Glomerular visceral epithelial cell (primary cell): ENCODE results near the gene SLC17A5.
"Not testable (repeated sequence)": the region's sequence is repeated elsewhere in the genome, so short reads cannot be mapped to it uniquely, and the experiment has no call there.

ENCODE experiments used
- DNase-seq: peaks from one replicate; pipeline ENCODE4 v3.0.0-alpha.2; 2016; ENCODE audit errors: extremely low spot score

The SLC17A5 gene

GRCh38 chr6:73565767-73566485 is 87.9 kb downstream of the SLC17A5 start:
- DNase-seq, result peak; percentile 44

GRCh38 chr6:73564578-73565345 is 89.0 kb downstream of the SLC17A5 start:
- no peak for DNase-seq

GRCh38 chr6:73562558-73562957 is 91.2 kb downstream of the SLC17A5 start:
- no peak for DNase-seq

GRCh38 chr6:73560853-73561407 is 92.9 kb downstream of the SLC17A5 start:
- no peak for DNase-seq

- no peak for DNase-seq
Measured at GRCh38 chr6:73560182-73560732, 93.5 kb downstream of the SLC17A5 start.

GRCh38 chr6:73559399-73559794 is 94.4 kb downstream of the SLC17A5 start:
- not testable (repeated sequence) for DNase-seq

- no peak for DNase-seq
Measured at GRCh38 chr6:73558624-73559398, 95.0 kb downstream of the SLC17A5 start.

GRCh38 chr6:73556836-73557235 is 97.0 kb downstream of the SLC17A5 start:
- DNase-seq, result no peak

- not testable (repeated sequence) for DNase-seq
Measured at GRCh38 chr6:73555380-73555949, 98.3 kb downstream of the SLC17A5 start.

GRCh38 chr6:73551115-73551514 is 102.7 kb downstream of the SLC17A5 start:
- not testable (repeated sequence) for DNase-seq

- DNase-seq, result no peak
Measured at GRCh38 chr6:73548458-73549446, 105.0 kb downstream of the SLC17A5 start.

GRCh38 chr6:73547036-73547435 is 106.8 kb downstream of the SLC17A5 start:
- no peak for DNase-seq
